ENCODE measurements around the gene MCTP1.

- TF ChIP-seq POLR2AphosphoS5 (IDR thresholded peaks at IDR 0.05; ENCODE audit: borderline replicate concordance, low read depth, low read length), result no peak
- TF ChIP-seq EZH2 (IDR thresholded peaks at IDR 0.05), result no peak
Observed at GRCh38 chr5:95069021-95069420, 215.9 kb downstream of the MCTP1 start.
